ENCODE measurements around the gene ERF. TPM values are rescaled to one million over a fixed set of nuclear protein-coding genes. Genes with fewer than 3 reads are reported as not detected.

The ERF gene
- total RNA-seq, 1 experiment from 2014 or later: 79.1 TPM

Other genes starting within 250 kb of the ERF start
- 0.96 and 1.1 TPM in 2 replicates for gene GRIK5, start 184.9 kb downstream of the ERF start, total RNA-seq (2021)
- 19.4 and 21.6 TPM in 2 replicates for gene ZNF574, start 179.0 kb downstream of the ERF start, total RNA-seq (2021)
- gene POU2F2, start 122.7 kb downstream of the ERF start, total RNA-seq (2021): 2.9 and 3.5 TPM in 2 replicates
- 45.6 and 49.6 TPM in 2 replicates for gene DEDD2, start 37.5 kb downstream of the ERF start, total RNA-seq (2021)
- gene ZNF526, start 34.8 kb downstream of the ERF start, total RNA-seq (2021): 13.4 and 13.9 TPM in 2 replicates
- 37.4 and 44.6 TPM in 2 replicates for gene GSK3A, start 12.5 kb downstream of the ERF start, total RNA-seq (2021)
- gene CIC, start 14.1 kb upstream of the ERF start, total RNA-seq (2021): 58.1 and 60.7 TPM in 2 replicates
- 0.85 and 1.1 TPM in 2 replicates for gene PRR19, start 47.0 kb upstream of the ERF start, total RNA-seq (2021)
- 70.2 and 90.1 TPM in 2 replicates for gene PAFAH1B3, start 47.5 kb upstream of the ERF start, total RNA-seq (2021)
- 1.2 and 1.7 TPM in 2 replicates for gene TMEM145, start 58.2 kb upstream of the ERF start, total RNA-seq (2021)
- gene MEGF8, start 70.5 kb upstream of the ERF start, total RNA-seq (2021): 40.6 and 49.0 TPM in 2 replicates
- 4.9 and 7.8 TPM in 2 replicates for gene CNFN, start 135.2 kb upstream of the ERF start, total RNA-seq (2021)
- gene LIPE, start 172.3 kb upstream of the ERF start, total RNA-seq (2021): 10.7 and 12.7 TPM in 2 replicates
- 0.41 TPM in 1 of 2 replicates, not detected in the other for gene CXCL17, start 187.8 kb upstream of the ERF start, total RNA-seq (2021)

Data from PC-9 (cell line).